HG03095 (cell line): Measurements from ENCODE around the gene RTL9.

Experiments used
- ATAC-seq: cut with Tn5 transposase; IDR thresholded peaks from one replicate; pipeline ENCODE4 v1.9.1; 2021; ENCODE audit warnings: moderate library complexity; ENCODE audit not compliant: unreplicated experiment

The RTL9 gene

DNA sequence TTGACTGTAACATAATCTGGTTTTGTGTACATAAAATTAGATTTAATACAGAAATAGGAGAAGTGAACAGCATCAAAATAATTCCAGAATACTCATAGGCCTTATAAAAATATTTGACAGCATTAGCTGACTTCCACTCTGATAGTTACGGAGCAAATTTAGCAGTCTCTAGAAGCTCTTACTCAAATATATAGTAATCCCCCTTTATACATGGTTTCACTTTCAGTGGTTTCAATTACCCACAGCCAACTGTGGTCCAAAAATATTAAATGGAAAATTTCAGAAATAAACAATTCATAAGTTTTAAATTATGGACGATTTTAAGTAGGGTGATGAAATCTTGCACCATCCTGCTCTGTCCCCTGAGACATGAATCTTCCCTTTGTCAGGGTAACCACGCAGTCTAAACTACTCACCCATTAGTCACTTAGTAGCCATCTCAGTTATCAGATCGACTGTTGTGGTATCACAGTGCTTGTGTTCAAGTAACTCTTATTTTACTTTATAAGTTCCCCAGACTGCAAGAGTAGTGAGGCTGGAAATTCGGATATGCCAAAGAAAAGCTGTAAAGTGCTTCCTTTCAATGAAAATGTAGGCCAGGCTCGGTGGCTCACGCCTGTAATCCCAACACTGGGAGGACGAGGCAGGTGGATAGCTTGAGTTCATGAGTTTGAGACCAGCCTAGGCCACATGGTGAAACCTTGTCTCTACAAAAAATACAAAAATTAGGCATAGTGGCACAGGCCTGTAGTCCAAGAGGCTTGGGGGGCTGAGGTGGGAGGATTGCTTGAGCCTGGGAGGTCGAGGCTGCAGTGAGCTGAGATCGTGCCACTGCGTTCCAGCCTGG lies 17.2 kb upstream of the RTL9 start:
- ATAC-seq, result peak; percentile 71

DNA sequence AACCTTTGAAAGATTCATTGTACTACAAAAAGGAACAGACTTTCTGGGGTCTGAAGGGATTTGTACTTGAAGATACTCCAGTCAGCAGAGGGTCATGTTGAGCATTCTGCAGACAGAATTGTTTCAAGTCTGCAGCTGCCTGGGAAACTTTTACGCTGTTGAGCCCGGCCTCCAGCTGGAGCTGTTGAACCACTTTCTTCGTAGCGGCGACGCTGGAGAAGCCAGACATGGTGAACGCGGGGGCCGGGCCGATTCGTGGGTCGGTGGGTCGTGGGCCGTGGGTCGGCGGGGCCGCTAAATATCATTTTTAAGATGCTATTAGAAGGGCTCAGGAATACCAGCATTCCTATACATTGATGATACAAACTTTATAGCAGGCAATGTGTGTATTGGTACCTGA lies 12.0 kb upstream of the RTL9 start:
- no peak for ATAC-seq

DNA sequence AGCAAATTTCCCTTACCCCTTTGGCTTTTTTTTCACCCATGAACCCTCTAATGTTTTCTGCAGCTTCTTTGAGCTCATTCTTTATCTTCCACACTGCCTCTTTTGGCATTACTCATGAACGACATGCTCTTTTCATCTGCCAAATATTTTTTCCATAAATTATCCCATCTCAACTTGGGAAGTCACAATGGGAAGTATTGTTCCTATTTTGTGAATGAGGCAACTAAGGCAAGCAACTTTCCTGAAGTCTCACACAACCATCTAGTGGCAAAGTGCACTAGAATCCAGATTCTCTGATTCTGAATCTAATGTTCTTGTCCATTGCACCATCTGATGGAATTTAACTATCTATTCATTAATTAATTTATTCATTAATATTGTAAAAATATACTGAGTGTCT lies 625 bp downstream of the RTL9 start:
- ATAC-seq, result no peak

- ATAC-seq, result no peak
These were observed 4.6 kb downstream of the RTL9 start for GRCh38 chrX:110363244-110363643.

- no peak for ATAC-seq
These were observed 14.7 kb downstream of the RTL9 start for GRCh38 chrX:110373310-110373709.

DNA sequence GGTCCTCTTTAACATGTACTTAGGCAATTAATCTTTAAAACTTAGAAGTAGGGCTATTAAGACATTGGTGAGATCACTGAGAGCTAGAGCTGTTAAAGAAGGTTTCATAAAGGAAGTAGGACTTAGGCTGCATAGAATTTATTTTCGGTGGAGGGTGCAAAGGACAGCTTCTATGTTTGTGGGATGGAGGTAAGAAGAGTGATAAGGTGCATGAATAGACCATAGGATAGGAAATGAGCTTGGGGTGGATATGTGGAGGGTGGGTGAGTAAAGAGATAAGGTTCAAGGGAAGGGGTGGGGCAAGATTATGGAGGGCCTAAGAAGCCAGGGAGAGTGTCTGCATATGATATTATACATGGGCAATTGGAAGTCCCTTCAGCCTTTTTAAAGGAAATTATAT lies 15.9 kb downstream of the RTL9 start:
- ATAC-seq, result no peak

DNA sequence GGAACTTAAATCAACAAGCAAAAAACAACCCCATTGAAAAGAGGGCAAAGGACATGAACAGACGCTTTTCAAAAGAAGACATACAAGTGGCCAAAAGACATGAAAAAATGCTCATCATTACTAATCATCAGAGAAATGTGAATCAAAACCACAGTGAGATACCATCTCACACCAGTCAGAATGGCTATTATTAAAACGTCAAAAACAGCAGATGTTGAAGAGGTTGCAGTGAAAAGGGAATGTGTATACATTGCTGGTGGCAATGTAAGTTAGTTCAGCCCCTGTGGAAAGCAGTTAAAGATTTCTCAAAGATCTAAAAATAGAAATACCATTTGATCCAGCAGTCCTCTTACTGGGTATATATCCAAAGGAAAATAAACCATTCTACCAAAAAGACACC lies 22.6 kb downstream of the RTL9 start:
- no peak for ATAC-seq

- no peak for ATAC-seq
These were observed 24.8 kb downstream of the RTL9 start for GRCh38 chrX:110383414-110383813.

DNA sequence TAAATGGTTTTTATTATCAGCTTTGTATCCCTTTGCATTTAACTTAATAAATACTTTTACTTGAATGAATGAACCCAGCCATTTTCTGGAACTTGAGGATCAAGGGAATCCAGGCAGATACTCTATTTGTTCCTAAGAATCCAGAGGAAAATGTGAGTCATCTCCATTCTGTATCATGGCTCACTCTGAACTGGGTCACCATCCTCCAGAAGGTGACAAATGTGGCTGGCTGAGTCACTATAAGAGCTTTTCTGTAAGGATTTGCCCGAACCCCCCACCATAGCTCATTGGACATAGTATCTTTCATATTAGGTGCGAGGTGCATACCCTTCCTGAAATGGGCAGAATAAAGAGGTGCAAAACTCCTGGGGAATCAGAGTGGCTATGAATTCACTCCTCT lies 25.8 kb downstream of the RTL9 start:
- ATAC-seq, result no peak

DNA sequence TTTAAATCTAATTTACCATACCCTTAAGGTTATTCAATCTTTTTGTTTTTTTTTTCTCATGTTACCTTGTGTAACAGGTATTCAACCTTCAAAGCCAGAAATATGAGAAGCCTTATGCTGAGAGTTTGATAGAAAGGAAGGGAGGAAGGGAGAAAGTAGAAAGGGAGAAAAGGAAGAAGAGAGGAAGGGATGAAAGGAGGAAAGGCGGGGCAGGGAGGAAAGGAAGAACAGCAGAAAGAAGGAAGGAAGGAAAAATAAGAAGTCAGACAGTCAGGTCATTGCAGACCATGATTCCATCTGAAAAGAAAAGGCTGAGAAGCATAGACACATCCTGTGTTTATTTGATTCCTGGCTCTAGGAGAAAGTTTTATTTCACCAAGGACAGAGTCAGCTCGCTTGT lies 30.9 kb downstream of the RTL9 start:
- no peak for ATAC-seq

DNA sequence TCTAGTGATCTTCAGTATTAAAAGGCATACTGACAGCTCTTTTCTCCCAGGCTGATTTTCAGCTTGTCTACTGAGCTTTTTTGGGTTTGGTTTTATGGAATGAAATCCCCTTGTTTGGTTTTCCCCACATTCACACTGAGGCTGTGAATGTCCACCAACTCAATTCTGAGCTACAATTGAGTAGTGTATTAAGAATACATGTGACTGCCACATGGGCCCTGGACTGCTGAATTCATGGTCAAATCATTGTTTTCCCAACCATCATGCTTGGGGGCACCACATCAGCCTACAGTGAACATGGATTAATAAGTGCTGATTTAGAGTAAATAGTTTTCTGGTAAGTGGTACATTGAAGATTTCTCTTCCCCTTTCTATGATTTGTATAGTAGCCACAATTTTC lies 32.4 kb downstream of the RTL9 start:
- ATAC-seq, result no peak

GRCh38 chrX:110394651-110395050 lies 36.0 kb downstream of the RTL9 start:
- no peak for ATAC-seq

- ATAC-seq, result no peak
These were observed 37.2 kb downstream of the RTL9 start for GRCh38 chrX:110395877-110396276.

GRCh38 chrX:110396735-110397134 lies 38.1 kb downstream of the RTL9 start:
- no peak for ATAC-seq

DNA sequence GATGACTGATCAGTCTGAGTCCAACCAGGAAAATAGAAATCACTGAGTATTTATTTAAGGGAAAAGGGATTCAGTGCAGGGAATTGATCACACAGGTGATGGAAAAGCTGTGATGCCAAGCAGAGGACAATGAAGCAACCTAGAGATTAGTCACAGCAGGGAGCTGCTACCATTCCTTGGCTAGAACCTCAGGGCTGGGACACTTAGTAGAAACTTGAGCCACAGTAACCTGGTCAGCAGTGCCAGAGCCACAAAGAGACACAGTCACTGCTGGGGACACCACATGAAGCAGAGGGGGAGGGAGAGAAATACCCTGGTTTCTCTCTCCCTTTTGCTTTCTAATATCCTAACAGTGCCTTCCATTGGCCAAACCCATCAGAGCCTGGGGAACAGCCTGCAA lies 38.7 kb downstream of the RTL9 start:
- no peak for ATAC-seq

GRCh38 chrX:110397904-110398303 lies 39.3 kb downstream of the RTL9 start:
- ATAC-seq, result no peak

- no peak for ATAC-seq
These were observed 40.8 kb downstream of the RTL9 start for GRCh38 chrX:110399497-110399896.

GRCh38 chrX:110399966-110400365 lies 41.3 kb downstream of the RTL9 start:
- ATAC-seq, result no peak

GRCh38 chrX:110401135-110401534 lies 42.5 kb downstream of the RTL9 start:
- ATAC-seq, result no peak

DNA sequence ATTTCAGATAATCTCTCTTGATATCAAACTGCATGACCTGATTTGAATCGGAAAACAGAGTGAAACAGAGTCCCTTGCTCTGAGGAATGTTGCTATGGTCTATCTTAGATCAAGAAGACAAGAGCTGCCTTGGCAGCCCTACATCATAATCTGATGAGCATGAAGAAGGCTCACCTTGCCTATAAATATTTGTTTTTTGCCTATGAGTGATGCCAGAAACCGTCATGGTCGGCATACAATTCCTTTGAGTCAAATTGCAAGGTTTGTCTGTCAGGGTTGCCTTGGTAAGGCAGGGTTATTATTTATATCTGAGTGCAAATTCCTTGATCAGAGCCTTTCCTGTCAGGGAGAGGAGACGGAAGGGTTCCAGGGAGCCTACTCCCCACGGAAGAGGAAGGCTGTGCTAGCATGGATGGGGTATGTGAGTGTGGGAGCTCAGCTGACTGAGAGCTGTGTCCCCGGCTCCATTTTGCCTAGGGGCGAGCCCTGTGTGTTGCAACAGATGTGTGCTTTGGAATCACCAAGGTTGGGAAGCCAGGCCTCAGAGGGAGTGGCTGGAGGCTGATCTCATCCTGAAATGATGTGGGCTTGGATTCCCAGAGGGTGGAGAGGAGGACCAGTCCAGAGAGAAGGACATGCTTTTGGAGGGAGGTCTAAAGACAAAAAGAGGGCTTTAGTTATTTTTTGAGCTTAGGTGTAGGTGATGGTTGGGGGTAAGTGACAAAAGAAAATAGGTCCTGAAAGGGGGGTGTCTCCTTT lies 43.6 kb downstream of the RTL9 start:
- no peak for ATAC-seq

- no peak for ATAC-seq
These were observed 44.2 kb downstream of the RTL9 start for GRCh38 chrX:110402850-110403221.

DNA sequence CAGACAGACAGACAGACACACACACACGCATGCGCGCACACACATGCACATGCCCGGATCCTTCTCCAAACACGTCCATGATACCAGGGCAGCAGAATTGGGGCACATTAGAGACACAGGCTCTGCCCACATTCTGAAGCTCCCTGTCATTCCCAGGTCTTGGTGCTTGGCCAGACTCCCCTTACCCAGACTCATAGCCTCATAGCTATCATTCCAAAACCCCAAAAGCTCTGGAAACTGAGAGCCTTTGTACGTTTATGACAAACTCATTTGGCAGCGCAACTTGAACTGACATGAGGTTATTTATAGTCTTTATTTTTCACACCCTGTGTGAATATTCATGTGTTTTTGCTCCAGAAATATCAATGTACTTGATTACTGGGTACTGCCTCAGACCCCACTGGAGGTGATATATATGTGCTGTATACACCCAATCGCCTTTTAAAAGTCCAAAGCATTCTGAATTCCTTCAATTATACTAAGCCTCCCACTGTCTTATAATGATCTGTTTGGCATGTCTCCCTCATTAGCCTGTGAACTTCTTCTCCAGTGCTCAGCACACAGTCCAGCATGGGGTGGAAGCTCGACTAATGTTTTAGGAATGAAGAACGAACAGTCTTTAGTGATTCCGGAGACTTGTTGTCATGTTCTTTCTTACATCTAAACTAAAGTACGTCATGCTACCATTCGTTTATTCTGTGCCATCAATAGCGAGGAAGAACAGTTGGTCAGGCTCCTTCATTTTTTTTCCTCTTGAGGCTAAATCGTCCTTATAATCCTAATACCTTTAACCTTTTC lies 45.0 kb downstream of the RTL9 start:
- no peak for ATAC-seq
